HL-60 (cell line): ENCODE data around the gene NRF1.

Experiments
- DNase-seq, 2 experiments: peaks; one replicate each; pipeline ENCODE4 v3.0.0-alpha.2; 2010 to 2020; ENCODE audit warnings: low read depth in 1 of 2, low spot score in 1 of 2
- H3K27ac ChIP-seq: fragments of 250-450 bp; sonication (Bioruptor Pico); replicated peaks from 2 replicates; pipeline ENCODE4 v1.5.1; 2020; ENCODE audit warnings: mild to moderate bottlenecking, moderate library complexity
- H3K27me3 ChIP-seq: fragments of 250-450 bp; sonication (Bioruptor Pico); 2 replicates; pipeline ENCODE4 v1.5.1; 2021; ENCODE audit warnings: mild to moderate bottlenecking, moderate library complexity; ENCODE audit not compliant: insufficient read depth, poor library complexity, severe bottlenecking
- H3K4me3 ChIP-seq: replicated peaks from 2 replicates; pipeline ENCODE4 v1.5.1; 2011; ENCODE audit warnings: mild to moderate bottlenecking, control low read depth, low read length; ENCODE audit not compliant: insufficient read depth
- GABPA ChIP-seq: IDR thresholded peaks from 2 replicates; pipeline ENCODE4 v1.6.1; 2012; ENCODE audit warnings: low read depth
- POLR2AphosphoS5 ChIP-seq: IDR thresholded peaks from 2 replicates; pipeline ENCODE4 v1.6.1; 2012; ENCODE audit warnings: low read depth
- REST ChIP-seq: IDR thresholded peaks from 2 replicates; pipeline ENCODE4 v1.6.1; 2012; ENCODE audit warnings: low read depth; ENCODE audit not compliant: insufficient replicate concordance
- SPI1 ChIP-seq: IDR thresholded peaks from 2 replicates; pipeline ENCODE4 v1.6.1; 2012; ENCODE audit warnings: low read depth, mild to moderate bottlenecking, borderline replicate concordance
- TF ChIP-seq, protein P1 (sequence below): IDR thresholded peaks from one replicate; pipeline ENCODE4 v1.5.1; 2011; ENCODE audit warnings: low read length, control low read depth, inconsistent platforms; ENCODE audit not compliant: insufficient read depth

NRF1 gene

DNA sequence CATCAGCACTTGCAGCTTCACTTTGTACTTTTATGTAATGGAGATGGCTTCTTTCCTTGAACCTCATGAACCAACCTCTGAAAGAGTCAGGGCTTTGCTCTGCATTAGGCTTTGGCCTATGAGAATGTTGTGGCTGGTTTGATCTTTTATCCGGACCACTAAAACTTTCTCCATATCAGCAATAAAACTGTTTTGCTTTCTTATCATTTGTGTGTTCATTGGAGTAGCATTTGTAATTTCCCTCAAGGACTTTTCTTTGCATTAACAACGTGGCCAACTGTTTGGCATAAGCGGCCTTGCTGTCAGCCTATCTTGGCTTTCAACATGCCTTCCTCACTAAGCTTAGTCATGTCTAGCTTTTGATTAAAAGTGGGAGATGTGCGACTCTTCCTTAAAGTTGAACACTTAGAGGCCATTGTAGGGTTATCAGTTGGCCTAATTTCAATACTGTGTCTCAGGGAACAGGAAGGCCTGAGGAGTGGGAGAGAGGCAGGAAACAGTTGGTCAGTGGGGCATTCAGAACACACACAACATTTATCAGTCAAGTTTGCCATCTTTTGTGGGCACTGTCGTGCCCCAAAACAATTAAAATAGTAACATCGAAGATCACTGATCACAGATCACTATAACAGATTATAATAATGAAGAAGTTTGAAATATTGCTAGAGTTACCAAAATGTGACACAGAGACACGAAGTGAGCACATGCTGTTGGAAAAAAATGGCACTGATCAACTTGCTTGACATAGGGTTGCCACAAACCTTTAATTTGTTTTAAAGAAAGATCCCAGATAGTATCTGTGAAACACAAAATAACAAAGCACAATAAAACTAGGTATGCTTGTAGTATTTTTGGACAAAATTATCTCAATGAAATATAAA, 64.7 kb downstream of the NRF1 start:
- TF ChIP-seq GABPA = no peak
- TF ChIP-seq REST = no peak
- TF ChIP-seq, protein P1, sequence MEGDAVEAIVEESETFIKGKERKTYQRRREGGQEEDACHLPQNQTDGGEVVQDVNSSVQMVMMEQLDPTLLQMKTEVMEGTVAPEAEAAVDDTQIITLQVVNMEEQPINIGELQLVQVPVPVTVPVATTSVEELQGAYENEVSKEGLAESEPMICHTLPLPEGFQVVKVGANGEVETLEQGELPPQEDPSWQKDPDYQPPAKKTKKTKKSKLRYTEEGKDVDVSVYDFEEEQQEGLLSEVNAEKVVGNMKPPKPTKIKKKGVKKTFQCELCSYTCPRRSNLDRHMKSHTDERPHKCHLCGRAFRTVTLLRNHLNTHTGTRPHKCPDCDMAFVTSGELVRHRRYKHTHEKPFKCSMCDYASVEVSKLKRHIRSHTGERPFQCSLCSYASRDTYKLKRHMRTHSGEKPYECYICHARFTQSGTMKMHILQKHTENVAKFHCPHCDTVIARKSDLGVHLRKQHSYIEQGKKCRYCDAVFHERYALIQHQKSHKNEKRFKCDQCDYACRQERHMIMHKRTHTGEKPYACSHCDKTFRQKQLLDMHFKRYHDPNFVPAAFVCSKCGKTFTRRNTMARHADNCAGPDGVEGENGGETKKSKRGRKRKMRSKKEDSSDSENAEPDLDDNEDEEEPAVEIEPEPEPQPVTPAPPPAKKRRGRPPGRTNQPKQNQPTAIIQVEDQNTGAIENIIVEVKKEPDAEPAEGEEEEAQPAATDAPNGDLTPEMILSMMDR = no peak
- TF ChIP-seq POLR2AphosphoS5 = no peak
- TF ChIP-seq SPI1 = no peak
- no peak overlapping the region for H3K27ac ChIP-seq

GRCh38 chr7:129677796-129678195, 66.3 kb downstream of the NRF1 start:
- H3K27me3 ChIP-seq = no peaks in the 10 kb centered on the region
- DNase-seq = no peak
- no peak overlapping the region for H3K27ac ChIP-seq
- no peak for TF ChIP-seq GABPA
- no peak for TF ChIP-seq SPI1
- TF ChIP-seq POLR2AphosphoS5 = no peak
- TF ChIP-seq, protein P1 = no peak
- TF ChIP-seq REST = no peak
- H3K4me3 ChIP-seq = no peak overlapping the region

More for the DNA sequence above, 64.7 kb downstream of the NRF1 start:
- Histone ChIP-seq H3K27me3 (no peaks in the 10 kb centered on the region), H3K4me3 (no peak overlapping the region)
- no peak for DNase-seq

DNA sequence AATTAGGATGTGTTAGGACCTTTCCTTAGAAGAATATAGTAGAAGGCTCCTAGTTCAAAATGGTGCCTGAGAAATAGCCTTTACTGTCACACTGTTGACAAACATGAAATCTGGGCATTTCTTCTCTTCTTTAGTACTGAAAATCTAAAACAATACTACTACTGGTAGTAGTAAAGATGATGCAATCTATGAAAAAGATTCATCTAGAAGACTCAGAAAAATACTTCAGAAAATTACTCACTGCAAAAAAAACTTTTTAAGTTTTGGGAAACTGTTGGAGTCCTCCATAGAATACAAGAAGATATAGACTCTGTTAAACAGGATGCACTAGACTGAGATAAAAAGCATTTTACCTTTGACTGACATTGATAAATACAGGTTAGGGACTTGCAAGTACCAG, 67.1 kb downstream of the NRF1 start:
- TF ChIP-seq POLR2AphosphoS5 (no peak), SPI1 (no peak), REST (no peak), GABPA (no peak)
- TF ChIP-seq, protein P1 = no peak
- no peak overlapping the region for H3K4me3 ChIP-seq
- no peaks in the 10 kb centered on the region for H3K27me3 ChIP-seq
- H3K27ac ChIP-seq = no peak overlapping the region
- no peak for DNase-seq
